HT-29 (cell line): Measurements from ENCODE around the gene CNPY1. TPM values are rescaled to one million over a fixed set of nuclear protein-coding genes. Genes with fewer than 3 reads are reported as not detected.

Experiments
- DNase-seq: peaks from one replicate; pipeline ENCODE4 v3.0.0-alpha.2; 2015; ENCODE audit warnings: low spot score
- total RNA-seq: library from RNA; depleted of rRNA; stranded (reverse); fragments of >200 nt; shearing (Covaris generic); gene quantifications from 2 replicates; pipeline ENCODE4 v1.2.3, GENCODE V29; 2014; rRNA removed

The CNPY1 gene
- total RNA-seq, 1 experiment from 2014 or later, result not detected

- DNase-seq, result no peak
Observed at GRCh38 chr7:155455776-155456737, 90.3 kb downstream of the CNPY1 start.

GRCh38 chr7:155455132-155455693 lies 91.1 kb downstream of the CNPY1 start:
- DNase-seq, result no peak

- DNase-seq, result no peak
Observed at GRCh38 chr7:155454183-155455112, 91.9 kb downstream of the CNPY1 start.

- no peak for DNase-seq
Observed at GRCh38 chr7:155453296-155454182, 92.8 kb downstream of the CNPY1 start.

- DNase-seq, result no peak
Observed at GRCh38 chr7:155452505-155453295, 93.7 kb downstream of the CNPY1 start.

- no peak for DNase-seq
Observed at GRCh38 chr7:155451840-155452239, 94.5 kb downstream of the CNPY1 start.

Other genes with a start within 250 kb of the CNPY1 start
- gene INSIG1, start 248.7 kb downstream of the CNPY1 start, total RNA-seq, result 298 and 318 TPM in 2 replicates
- gene EN2, start 88.4 kb downstream of the CNPY1 start, total RNA-seq, result not detected in 2 replicates
- 36.6 and 45.2 TPM in 2 replicates for gene RBM33, start 98.1 kb upstream of the CNPY1 start, total RNA-seq